GM13977 (cell line): ENCODE measurements around the gene CALN1.

Experiments
- DNase-seq: peaks from one replicate; pipeline ENCODE4 v3.0.0; 2012; ENCODE audit warnings: low spot score
- in situ Hi-C: fragments of 300-500 bp; cut with MboI; formaldehyde crosslinking; loops from one replicate; pipeline ENCODE4 v1.12.0; 2022; ENCODE audit warnings: low sequenced_read_pairs, low pct_unique_long_range_greater_than_20kb, mixed read lengths, inconsistent platforms; ENCODE audit not compliant: unreplicated experiment
- TF ChIP-seq, protein P1 (sequence below): IDR thresholded peaks from 2 replicates; pipeline ENCODE4 v1.5.1; 2012; ENCODE audit warnings: mild to moderate bottlenecking, control low read depth; ENCODE audit not compliant: insufficient read depth; ENCODE audit errors: extremely low read depth, missing control alignments

CALN1 gene

GRCh38 chr7:72190146-72190545, 222.0 kb downstream of the CALN1 start:
- no peak for DNase-seq
- TF ChIP-seq, protein P1, sequence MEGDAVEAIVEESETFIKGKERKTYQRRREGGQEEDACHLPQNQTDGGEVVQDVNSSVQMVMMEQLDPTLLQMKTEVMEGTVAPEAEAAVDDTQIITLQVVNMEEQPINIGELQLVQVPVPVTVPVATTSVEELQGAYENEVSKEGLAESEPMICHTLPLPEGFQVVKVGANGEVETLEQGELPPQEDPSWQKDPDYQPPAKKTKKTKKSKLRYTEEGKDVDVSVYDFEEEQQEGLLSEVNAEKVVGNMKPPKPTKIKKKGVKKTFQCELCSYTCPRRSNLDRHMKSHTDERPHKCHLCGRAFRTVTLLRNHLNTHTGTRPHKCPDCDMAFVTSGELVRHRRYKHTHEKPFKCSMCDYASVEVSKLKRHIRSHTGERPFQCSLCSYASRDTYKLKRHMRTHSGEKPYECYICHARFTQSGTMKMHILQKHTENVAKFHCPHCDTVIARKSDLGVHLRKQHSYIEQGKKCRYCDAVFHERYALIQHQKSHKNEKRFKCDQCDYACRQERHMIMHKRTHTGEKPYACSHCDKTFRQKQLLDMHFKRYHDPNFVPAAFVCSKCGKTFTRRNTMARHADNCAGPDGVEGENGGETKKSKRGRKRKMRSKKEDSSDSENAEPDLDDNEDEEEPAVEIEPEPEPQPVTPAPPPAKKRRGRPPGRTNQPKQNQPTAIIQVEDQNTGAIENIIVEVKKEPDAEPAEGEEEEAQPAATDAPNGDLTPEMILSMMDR, result no peak
- in situ Hi-C loops, result no loop called here

GRCh38 chr7:72187179-72187578, 225.0 kb downstream of the CALN1 start:
- in situ Hi-C loops, result no loop called here
- DNase-seq, result no peak
- TF ChIP-seq, protein P1, result no peak

DNA sequence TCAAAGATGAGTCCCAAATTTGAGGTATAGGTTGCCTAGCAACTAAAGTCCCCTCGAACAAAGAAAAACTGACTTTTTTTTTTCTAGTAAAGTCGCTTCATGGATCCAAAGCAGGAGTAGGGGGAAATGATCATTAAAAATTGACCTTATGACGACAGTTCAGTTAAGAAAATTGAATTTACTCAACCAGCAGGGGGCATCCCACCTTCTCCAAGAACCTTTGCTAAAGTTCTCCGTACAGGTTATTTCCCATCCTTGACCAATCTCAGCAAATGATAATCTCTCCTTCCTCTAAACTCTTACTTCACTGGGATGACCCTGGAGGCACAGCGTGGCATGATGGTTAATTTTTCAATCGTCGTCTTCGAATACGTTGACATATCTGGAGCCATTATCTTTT, 228.3 kb downstream of the CALN1 start:
- in situ Hi-C loops, result no loop called here
- no peak for DNase-seq
- TF ChIP-seq, protein P1, result no peak

DNA sequence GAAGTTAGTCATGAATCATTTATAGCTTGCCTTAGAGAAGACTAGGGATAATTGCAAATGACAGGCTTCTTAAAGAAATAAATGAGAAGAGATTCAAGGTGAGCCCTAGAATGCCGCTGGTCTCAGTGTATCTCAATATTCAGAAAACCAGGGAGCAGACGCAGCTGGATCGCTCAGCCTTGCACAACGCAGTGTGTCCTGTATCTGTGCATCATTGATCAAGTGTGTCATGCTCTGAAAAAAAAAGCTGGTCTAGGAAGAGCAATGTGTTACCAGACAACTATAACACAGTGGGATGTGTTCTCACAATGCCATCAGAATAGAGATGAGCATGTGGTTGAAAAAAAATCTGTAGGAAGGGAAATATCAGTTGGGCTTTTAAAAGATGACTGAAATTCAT, 230.1 kb downstream of the CALN1 start:
- no peak for DNase-seq
- TF ChIP-seq, protein P1, result no peak
- in situ Hi-C loops, result no loop called here

- DNase-seq, result no peak
- in situ Hi-C loops, result no loop called here
- TF ChIP-seq, protein P1, result no peak
Observed at GRCh38 chr7:72176875-72177274, 235.3 kb downstream of the CALN1 start.

GRCh38 chr7:72170475-72170874, 241.7 kb downstream of the CALN1 start:
- TF ChIP-seq, protein P1, result no peak
- DNase-seq, result no peak
- in situ Hi-C loops, result no loop called here

DNA sequence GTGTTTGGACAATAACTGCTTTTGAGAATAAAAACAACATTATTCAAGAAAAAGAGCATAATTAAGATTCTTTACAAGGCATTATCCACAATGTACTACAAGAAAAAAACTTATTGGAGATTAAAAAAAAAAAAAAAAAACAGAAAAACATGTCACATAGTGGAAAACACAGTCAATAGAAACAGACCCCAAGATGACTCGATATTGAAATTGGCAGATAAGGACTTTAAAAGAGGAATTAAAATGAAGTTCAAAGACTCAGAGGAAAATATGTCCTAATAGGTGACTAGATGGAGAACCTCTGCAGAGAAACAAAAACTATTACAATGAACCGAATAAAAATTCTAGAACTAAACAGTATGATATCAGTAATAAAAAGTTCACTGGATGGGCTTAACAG, 248.9 kb downstream of the CALN1 start:
- no peak for DNase-seq
- in situ Hi-C loops, result no loop called here
- TF ChIP-seq, protein P1, result no peak
